GM08714 (cell line): ENCODE data around the gene SEC24B.
"Not testable (repeated sequence)": the region's sequence is repeated elsewhere in the genome, so short reads cannot be mapped to it uniquely, and the experiment has no call there.

Source experiments
- H3K4me3 ChIP-seq: fragments of 200-500 bp; sonication (Bioruptor generic); 2 replicates; pipeline ENCODE4 v1.5.1; 2014; ENCODE audit warnings: mild to moderate bottlenecking, low read length, inconsistent platforms
- ZNF274 ChIP-seq: IDR thresholded peaks from 2 replicates; pipeline ENCODE4 v1.6.1; 2012; ENCODE audit warnings: mild to moderate bottlenecking, low read depth, low read length

The SEC24B gene

DNA sequence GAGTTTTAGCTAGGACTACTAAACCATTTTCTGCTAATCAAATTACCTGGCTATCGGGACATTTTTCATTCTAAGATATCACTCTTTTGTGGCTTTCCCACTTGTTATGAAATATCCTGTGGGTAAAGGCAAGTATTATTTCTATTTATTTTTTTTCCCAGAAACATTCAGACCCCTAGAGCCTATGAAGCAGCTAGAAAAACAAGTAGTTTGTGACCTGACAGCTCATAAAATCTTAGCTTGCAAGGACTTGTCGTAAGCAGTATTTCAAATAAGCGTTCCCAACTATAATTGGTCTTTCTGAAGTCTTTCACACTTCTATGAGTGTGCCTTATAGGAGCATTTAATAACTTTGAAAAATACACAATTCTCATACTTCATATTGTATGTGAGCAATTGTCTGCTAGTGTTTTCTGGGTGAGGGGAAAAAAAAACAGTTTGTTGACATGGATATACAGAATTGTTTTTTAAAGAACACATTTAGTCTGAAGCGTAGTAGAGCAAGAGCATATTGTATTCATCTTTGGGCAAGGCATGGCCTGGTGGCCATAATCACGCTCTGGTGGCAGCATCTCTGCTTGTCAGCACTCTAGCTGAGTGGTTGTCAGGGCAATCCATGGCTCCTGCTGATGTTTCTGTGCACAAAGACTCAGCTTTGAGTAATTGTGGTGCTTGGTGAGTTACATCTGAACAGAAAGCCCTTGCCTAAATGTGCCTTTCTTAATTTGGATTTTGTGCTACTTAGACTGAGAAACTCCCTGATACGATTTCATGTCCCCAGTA is 129.0 kb downstream of the SEC24B start:
- H3K4me3 ChIP-seq: no peak overlapping the region
- no peak for TF ChIP-seq ZNF274

DNA sequence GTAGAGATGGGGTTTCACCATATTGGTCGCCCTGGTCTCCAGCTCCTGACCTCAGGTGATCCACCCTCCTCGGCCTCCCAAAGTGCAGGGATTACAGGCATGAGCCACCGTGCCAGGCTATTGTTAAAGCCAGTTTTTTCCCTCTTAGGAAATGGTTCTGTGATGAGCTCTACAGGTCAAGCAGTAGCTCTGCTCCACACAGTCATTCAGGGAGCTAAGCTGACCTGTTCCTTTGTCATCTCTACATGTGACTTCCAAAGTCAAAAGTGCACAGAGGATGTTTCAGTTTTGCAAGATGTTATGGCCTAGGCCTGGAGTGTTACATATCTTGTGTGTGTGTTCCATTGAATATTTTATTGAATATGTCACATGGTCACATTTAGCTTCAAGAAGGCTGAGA is 137.9 kb downstream of the SEC24B start:
- no peak for TF ChIP-seq ZNF274
- H3K4me3 ChIP-seq: no peak overlapping the region

DNA sequence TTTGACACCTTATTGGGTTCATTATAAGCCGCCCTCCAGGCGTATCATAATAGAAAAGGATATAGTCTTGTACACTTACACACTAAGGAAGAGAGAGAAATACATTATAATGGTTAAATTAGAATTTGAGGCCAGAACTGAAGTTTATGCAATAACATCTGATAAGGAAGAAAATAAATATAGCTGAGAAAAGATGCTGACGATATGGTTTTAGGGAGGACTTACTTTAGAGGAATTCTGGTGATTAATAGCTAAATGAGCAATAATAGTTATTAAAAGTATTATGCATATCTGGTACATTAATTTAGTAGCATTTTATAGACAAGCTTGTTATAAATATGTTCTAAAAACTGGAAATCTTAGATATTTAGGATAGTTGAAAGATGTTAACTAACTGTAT is 138.5 kb downstream of the SEC24B start:
- H3K4me3 ChIP-seq: no peak overlapping the region

DNA sequence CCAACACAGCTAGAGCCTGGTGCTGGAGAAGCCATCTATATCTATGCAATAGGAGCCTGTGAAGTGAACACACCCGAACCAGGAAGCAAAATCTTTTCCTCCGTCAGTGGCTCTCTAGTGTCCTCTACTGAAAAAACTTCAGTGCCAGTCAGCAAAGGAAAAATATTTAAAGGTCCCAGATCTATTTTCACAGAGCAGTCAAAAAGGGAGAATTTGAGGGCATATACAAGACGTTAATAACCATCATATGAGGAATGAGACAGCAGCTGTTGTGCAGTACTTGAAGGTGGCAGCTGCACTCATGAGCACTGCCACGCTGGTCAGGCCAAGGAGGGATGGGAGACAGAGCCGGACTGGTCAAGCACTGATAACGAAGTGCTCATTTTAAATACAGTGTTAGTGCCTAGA is 140.8 kb downstream of the SEC24B start:
- H3K4me3 ChIP-seq: no peak overlapping the region
- TF ChIP-seq ZNF274: no peak

More for the DNA sequence above, 138.5 kb downstream of the SEC24B start:
- TF ChIP-seq ZNF274: no peak

DNA sequence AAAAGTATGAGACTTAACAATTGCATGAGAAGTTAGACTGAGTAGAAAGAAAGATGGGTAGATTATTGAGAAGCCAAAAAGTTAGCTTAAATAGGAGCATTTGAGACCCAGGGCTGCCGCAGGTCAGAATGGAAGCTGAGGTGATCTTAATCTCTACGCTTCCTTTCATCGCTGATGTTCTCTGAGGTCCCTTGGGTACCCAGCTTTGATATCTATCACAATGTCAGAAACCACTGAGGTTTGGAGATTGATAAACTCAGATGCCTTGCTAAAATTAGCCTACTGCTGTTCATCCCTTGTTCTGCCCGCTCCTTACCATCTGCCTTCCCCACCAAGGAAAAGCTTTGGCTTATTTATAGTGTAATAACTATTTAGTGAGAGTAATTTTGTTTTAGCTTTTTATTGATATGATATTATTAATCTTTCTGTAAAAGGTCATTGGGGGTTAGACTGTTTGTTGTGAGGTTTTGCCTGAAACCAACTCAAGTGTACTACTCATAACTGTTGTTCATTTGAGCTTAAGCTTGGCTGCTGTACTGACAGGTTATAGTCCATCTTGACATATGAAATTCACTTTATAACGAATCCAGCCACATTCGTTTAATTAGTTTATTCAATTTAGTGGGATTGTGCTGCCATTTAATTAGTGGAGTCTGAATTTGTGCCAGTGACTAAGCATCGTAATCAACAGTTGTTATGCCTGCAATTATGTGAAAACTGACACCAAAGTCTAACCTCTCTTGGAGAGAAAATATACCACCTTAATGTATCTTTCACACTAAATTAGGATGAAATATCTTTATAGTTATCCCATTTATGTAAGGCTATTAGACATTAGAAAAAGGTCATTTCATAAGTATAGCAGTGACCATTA is 141.6 kb downstream of the SEC24B start:
- no peak for TF ChIP-seq ZNF274
- H3K4me3 ChIP-seq: no peak overlapping the region

DNA sequence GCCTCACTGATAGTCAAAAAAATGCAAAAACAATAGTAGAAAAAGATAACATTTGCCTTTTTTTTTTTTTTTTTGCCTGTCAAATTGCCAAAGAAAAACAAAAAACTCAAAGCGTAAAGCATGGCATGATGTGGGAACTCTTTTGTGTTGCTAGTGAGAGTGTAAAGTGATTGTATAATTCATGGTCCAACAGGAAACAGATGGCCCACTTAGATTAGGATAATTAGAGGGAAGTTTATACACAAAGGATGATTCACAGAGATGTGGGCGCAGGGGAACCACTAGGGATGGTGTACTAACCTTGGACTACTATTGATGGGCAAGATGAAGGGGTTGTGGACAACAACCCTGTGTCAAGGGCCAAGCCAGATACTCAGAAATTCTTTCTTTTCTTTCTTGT is 142.8 kb downstream of the SEC24B start:
- TF ChIP-seq ZNF274: no peak
- H3K4me3 ChIP-seq: no peak overlapping the region

DNA sequence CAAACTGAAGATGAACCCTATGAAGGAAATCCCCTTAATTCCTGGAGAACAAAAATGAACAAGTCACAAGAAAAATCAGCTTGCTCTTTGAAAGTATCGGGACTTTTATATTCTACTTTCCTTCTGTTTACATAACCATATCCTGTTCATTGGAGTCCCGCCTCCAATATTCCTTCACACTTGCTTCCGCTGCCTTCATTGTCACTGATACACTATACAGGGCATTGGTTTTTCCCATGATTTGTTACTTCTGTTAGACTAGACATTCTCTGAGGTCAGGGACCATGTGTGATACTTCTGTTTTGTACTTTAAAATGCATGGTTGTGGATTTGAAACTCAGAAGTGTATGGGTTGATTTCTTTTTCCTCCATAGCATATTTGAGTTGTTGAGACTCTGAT is 145.2 kb downstream of the SEC24B start:
- no peak for TF ChIP-seq ZNF274
- no peak overlapping the region for H3K4me3 ChIP-seq

DNA sequence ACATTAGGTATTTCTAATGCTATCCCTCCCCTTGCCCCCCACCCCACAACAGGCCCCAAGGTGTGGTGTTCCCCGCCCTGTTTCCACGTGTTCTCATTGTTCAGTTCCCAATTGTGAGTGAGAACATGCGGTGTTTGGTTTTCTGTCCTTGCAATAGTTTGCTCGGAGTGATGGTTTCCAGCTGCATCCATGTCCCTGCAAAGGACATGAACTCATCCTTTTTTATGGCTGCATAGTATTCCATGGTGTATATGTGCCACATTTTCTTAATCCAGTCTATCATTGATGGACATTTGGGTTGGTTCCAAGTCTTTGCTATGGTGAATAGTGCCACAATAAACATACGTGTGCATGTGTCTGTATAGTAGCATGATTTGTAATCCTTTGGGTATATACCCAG is 146.4 kb downstream of the SEC24B start:
- H3K4me3 ChIP-seq: not testable (repeated sequence)

DNA sequence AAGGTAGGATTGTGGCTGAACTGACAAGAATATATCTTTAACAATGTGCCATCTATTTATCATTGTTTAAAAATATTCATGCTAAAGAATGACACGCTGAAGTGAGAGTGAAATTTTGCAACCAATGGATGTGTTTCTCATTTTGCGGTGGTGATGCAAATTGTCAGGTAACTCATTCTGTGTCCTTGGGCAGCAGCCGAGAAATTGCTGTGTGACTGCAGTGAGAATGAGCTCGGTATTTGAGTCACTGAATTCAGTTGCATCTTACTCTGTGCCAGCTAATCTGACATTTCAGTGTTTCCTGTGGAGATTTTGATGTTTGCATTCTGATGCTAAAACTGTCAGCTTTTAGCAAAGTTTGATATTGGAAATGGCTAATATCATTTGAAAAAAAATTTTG is 154.6 kb downstream of the SEC24B start:
- TF ChIP-seq ZNF274: no peak
- H3K4me3 ChIP-seq: no peak overlapping the region

DNA sequence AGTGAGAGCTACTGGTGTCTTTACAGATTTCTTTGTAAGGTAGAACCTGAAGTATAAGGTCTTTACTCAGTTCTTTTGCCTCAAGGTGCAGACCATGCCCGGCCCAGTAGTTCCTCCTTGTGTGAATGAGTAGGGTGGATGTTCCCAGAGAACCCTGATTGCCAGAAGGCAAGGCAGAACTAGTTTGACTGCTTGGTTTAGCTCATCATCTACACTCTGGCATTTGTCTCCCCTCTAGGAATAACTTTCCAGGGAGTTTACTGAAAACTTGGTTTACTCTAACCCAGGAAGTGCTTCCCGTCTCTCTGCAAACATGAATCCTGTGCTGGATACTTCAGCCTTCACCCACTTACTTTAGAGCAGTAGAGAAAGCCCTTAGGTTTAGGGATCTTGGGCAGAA is 155.5 kb downstream of the SEC24B start:
- no peak overlapping the region for H3K4me3 ChIP-seq
- no peak for TF ChIP-seq ZNF274

DNA sequence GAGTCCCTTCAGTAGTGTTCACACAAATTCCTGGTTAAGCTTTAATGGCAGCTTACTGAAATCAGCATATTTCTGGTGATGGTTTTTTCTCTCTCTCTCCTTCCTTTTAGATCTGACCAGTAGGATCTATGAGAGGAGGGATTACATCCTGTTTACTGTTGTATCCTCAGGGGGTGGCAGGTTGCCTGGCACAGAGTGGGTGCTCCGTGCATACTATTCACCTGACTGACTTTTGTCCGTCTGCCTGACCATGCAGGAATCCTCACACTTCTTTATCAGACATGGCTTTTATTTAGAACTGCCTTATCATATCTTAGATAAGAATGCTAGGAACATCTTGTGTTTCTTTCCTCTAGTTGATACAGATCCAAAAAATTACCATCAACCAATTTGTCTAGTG is 156.0 kb downstream of the SEC24B start:
- H3K4me3 ChIP-seq: no peak overlapping the region
- no peak for TF ChIP-seq ZNF274
